IPS-18a (cell line): ENCODE data around the gene GH1.

Source experiments
- H3K27ac ChIP-seq: one replicate; pipeline ENCODE4 v1.5.1; 2013; ENCODE audit warnings: low read length
- H3K27me3 ChIP-seq: one replicate; pipeline ENCODE4 v1.6.1; 2013; ENCODE audit warnings: mild to moderate bottlenecking, low read length; ENCODE audit not compliant: control insufficient read depth, insufficient read depth
- H3K36me3 ChIP-seq: one replicate; pipeline ENCODE4 v1.6.1; 2013; ENCODE audit warnings: low read depth, low read length; ENCODE audit not compliant: control insufficient read depth
- H3K4me1 ChIP-seq: one replicate; pipeline ENCODE4 v1.6.1; 2013; ENCODE audit warnings: low read depth, low read length; ENCODE audit not compliant: control insufficient read depth
- H3K4me3 ChIP-seq: one replicate; pipeline ENCODE4 v1.5.1; 2013; ENCODE audit warnings: low read length
- H3K9ac ChIP-seq: one replicate; pipeline ENCODE4 v1.6.1; 2013; ENCODE audit warnings: mild to moderate bottlenecking, low read length, moderate library complexity
- H3K9me3 ChIP-seq: one replicate; pipeline ENCODE4 v1.6.1; 2013; ENCODE audit warnings: low read depth, low read length; ENCODE audit not compliant: control insufficient read depth

Gene GH1

DNA sequence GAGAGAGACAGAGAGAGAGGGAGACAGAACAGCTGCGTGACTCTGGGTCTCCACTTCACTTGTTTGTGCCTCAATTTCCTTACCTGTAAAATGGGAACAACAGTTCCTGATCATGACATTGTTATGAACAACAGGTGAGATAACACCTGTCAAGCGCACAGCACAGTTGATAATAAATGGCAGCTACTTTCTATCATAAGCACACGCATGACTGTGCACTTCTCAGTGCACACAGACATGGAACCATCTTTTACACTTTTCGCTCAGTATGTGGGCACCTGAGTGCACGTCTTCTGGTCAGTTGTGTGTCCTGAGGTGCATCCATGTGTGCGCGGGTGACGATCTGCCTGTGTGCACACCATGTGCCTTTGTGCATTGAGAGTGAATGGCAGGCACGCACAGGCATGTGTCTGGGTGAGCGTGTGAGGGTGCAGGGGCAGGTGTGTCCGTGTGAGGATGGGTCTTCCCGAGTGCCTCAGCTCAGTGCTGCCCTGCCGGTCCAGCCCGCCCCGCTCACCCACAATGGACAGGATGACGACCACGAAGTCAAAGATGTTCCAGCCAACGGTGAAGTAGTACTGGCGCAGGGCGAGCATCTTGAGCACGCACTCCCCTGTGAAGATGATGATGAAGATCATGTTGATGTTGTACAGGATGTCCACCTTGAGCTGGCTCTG, 23.8 kb upstream of the GH1 start:
- Histone ChIP-seq H3K27me3 (no peaks in the 10 kb centered on the region), H3K36me3 (no peaks in the 10 kb centered on the region), H3K9ac (no peak overlapping the region), H3K4me1 (no peaks in the 10 kb centered on the region), H3K4me3 (no peak overlapping the region), H3K9me3 (no peaks in the 10 kb centered on the region), H3K27ac (no peak overlapping the region)

DNA sequence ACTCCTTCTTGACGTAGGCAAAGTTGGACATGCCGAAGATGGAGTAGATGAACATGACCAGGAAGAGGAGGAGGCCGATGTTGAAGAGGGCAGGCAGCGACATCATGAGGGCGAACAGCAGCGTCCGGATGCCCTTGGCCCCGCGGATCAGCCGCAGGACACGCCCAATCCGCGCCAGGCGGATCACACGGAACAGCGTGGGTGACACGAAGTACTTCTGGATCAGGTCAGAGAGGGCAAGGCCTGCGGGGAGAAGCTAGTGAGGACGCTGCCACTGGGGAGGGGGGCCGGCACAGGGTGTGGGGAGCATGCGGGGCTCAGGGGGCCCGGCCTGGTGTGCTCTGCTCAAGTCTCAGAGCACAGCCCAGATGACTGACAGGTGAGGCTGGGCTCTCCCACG, 23.1 kb upstream of the GH1 start:
- Histone ChIP-seq H3K27me3 (no peaks in the 10 kb centered on the region), H3K27ac (no peak overlapping the region), H3K4me3 (no peak overlapping the region), H3K4me1 (no peaks in the 10 kb centered on the region), H3K9me3 (no peaks in the 10 kb centered on the region), H3K36me3 (no peaks in the 10 kb centered on the region), H3K9ac (no peak overlapping the region)

DNA sequence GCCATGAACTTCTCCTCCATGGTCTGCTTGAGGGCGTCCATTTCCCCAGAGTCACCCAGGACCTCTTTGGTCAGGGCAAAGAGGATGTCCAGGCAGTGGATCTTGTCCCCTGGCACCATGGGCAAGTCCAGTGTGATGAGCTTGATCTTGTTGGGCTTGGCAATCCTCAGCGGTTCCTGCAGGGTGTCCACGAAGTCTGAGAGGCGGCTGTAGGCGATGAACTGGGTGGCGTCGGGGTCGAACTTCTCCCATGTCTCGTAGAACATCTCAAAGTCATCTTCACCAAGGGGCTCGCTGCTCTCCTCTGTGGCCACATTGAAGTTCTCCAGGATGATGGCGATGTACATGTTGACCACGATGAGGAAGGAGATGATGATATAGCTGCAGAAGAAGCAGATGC, 22.5 kb upstream of the GH1 start:
- Histone ChIP-seq H3K9ac (no peak overlapping the region), H3K4me1 (no peaks in the 10 kb centered on the region), H3K27me3 (no peaks in the 10 kb centered on the region), H3K27ac (no peak overlapping the region), H3K4me3 (no peak overlapping the region), H3K9me3 (no peaks in the 10 kb centered on the region), H3K36me3 (no peaks in the 10 kb centered on the region)

DNA sequence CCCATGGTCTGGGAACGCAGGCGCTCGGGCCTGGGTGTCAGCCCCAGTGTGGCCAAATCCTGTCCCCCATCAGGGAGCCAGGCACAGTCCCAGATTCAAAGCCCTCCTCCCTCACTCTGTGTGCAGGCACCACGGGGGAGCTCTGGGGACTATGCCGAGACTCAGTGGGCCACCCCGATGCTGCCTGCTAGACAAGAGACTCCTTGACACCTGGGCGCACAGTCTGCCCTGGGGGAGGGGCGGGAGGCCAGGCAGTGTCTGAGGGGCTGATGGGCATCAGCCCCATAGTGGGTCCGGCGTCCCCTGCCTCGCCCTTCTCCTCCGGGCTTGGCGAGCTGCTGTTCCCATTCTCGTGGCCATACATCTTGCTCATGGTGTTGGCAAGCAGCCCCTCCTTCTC, 21.9 kb upstream of the GH1 start:
- no peak overlapping the region for H3K4me3 ChIP-seq
- no peaks in the 10 kb centered on the region for H3K4me1 ChIP-seq
- H3K36me3 ChIP-seq = no peaks in the 10 kb centered on the region
- H3K9ac ChIP-seq = no peak overlapping the region
- no peak overlapping the region for H3K27ac ChIP-seq
- no peaks in the 10 kb centered on the region for H3K27me3 ChIP-seq
- H3K9me3 ChIP-seq = no peaks in the 10 kb centered on the region

DNA sequence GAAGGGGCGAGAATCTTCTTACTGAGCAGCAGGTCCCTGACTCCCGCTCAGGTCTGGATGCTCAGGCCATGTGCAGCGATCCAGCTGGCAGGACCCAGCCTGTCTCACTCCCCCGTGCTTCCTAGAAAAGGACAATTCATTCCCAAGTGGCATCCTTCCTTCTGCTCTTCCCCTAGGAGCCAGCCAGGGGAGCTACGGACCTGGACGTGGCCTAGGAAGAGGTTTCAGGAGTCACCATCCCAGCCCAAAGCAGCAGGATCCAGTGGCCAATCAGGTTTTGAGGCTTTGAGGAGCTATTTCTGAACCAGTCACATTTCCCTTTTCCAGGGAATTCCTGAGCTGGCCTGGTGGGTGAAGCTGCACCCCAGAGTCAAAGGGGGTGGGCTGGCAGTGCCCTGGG, 21.2 kb upstream of the GH1 start:
- no peaks in the 10 kb centered on the region for H3K36me3 ChIP-seq
- no peaks in the 10 kb centered on the region for H3K4me1 ChIP-seq
- no peak overlapping the region for H3K9ac ChIP-seq
- no peak overlapping the region for H3K27ac ChIP-seq
- no peaks in the 10 kb centered on the region for H3K9me3 ChIP-seq
- no peaks in the 10 kb centered on the region for H3K27me3 ChIP-seq
- H3K4me3 ChIP-seq = no peak overlapping the region

DNA sequence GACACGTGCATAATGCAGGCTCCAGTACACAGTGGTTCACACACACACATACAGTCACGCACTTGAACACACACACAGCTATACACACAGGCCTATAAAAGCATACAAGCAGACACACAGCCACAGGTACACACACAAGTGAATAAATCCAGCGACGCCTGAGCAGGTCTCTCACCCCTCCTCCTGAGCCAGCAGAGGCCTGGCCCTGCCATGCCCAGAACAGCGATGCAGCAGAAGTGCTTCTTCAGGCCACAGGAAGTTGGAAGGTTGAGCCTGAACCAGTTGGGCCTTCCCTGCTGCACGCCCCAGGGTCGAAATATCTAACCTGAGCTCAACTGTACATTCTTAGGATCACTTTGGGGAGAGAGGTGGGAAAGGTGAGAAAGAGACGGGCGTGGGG, 20.8 kb upstream of the GH1 start:
- no peak overlapping the region for H3K4me3 ChIP-seq
- no peak overlapping the region for H3K27ac ChIP-seq
- no peaks in the 10 kb centered on the region for H3K4me1 ChIP-seq
- no peak overlapping the region for H3K9ac ChIP-seq
- H3K36me3 ChIP-seq = no peaks in the 10 kb centered on the region
- H3K27me3 ChIP-seq = no peaks in the 10 kb centered on the region
- H3K9me3 ChIP-seq = no peaks in the 10 kb centered on the region

DNA sequence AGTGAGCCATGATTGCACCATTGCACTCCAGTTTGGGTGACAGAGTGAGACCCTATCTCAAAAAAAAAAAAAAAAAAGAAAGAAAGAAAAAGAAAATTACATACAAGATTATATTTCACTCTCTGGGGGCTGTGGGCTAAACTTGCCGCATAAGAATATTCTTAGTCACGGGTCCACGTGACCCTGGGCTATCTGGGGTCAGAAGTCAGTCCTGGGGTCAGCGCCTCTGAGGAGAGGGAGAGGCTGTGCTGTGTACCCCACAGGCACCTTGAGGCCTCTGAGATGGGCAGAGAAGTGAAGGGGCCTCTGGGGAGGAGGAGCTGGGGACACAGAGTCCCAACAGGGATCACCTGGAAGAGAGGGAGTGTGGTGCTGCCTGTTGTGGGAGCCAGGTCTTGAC, 19.3 kb upstream of the GH1 start:
- no peaks in the 10 kb centered on the region for H3K27me3 ChIP-seq
- no peak overlapping the region for H3K9ac ChIP-seq
- no peaks in the 10 kb centered on the region for H3K4me1 ChIP-seq
- H3K4me3 ChIP-seq = no peak overlapping the region
- H3K27ac ChIP-seq = no peak overlapping the region
- H3K36me3 ChIP-seq = no peaks in the 10 kb centered on the region
- H3K9me3 ChIP-seq = no peaks in the 10 kb centered on the region

DNA sequence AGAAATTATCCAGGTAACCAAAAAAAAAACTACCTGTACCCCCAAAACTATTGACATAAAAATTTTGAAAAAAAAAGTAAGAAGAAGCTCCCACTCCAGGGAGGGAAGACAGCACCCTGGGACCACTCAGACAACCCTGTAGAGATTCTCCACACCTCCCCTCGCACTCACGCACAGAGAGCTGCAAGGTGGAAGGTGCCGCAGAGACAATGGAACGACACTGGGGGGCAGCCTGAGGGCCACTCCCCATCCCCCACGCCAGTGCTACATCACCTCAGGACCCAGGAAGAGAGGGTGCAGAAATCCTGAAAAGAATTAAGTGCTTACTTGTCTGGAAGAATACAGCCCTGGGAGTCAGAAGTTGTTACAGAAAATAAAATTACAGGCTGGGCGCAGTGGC, 18.7 kb upstream of the GH1 start:
- Histone ChIP-seq H3K4me1 (no peaks in the 10 kb centered on the region), H3K9me3 (no peaks in the 10 kb centered on the region), H3K27ac (no peak overlapping the region), H3K27me3 (no peaks in the 10 kb centered on the region), H3K9ac (no peak overlapping the region), H3K4me3 (no peak overlapping the region), H3K36me3 (no peaks in the 10 kb centered on the region)

DNA sequence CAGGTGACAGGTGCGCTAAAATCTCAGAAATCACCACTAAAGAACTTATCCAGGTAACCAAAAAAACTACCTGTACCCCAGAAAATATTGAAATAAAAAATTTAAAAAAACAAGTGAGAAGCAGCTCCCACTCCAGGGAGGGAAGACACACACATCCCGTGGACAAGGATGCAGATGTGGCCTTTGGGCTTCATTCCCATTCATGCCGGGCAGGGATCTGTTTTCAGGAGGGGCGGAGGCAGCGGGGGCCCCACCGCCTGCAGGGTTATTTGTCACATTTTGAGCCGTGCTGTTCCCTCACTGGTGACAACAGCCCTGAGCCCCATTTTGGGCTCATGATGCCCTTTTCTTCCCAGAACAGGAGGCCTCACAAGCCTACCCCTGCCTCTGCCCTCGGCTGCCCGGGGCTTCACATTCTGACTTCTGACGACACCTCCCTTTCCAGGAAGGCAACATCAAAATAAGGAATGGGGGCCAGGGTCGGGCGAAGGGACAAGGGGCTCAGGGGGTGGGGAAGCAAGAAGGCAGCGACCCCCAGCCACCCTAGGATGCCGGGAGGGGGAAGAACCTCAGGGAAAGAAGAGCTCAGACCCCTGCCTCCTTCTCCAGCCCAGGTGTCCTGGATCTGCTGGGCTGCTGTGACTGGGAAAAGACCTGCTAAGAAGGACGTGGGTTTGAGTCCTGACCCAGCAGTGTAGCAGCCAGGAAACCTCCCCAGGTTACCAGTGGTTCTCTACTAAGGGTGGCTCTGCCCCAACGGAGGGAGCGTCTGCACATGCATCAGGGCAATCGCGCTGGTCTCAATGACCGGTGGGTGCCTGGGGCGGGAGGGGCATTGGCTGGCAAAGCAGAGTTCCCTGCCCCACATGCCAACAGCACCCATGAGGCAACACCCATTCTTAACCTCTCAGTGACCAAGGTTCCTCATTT, 15.8 kb upstream of the GH1 start:
- Histone ChIP-seq H3K4me1 (no peaks in the 10 kb centered on the region), H3K4me3 (no peak overlapping the region), H3K27ac (no peak overlapping the region), H3K9ac (no peak overlapping the region), H3K27me3 (no peaks in the 10 kb centered on the region), H3K9me3 (no peaks in the 10 kb centered on the region), H3K36me3 (no peaks in the 10 kb centered on the region)

DNA sequence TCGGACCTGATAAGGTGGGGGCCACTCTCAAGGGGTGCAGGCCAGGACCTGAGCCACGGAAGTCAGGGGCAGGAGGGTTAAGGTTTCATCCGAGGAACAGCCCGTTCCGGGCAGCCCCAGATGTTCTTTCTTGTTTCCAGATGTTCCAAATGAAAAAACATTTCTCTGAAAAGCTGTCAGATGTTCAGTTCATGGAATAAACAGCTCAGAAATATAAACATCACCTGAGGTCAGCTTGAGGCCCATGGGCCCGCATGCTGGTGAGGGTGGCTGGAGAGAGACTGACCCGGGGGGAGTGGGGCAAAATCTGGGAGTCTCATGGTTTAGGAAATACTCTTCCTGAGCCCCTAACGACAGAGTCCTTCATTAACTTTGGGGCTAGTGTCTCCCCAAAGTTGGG, 15.0 kb upstream of the GH1 start:
- Histone ChIP-seq H3K27me3 (no peaks in the 10 kb centered on the region), H3K9me3 (no peaks in the 10 kb centered on the region), H3K36me3 (no peaks in the 10 kb centered on the region), H3K9ac (no peak overlapping the region), H3K4me3 (no peak overlapping the region), H3K4me1 (no peaks in the 10 kb centered on the region), H3K27ac (no peak overlapping the region)

DNA sequence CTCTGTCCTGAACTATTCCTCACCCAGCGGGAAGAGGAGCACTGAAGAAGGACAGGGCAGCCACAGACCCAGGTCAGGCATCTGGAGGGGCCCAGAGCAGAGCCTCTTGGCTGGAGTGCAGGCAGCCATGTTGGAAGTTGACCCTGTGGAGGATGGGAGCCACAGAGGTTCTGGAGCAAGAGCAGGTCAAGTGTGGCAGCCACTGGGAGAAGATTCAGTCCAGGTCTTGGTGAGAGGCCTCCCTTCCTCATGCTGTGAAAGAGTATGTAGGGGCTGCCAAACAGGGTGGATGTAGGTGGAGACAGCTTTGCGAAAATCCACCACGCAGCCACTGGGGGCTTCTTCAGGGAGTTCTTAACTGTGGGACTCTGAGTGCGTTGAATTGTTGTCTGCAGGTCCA, 14.1 kb upstream of the GH1 start:
- no peak overlapping the region for H3K27ac ChIP-seq
- no peak overlapping the region for H3K4me3 ChIP-seq
- no peaks in the 10 kb centered on the region for H3K9me3 ChIP-seq
- H3K4me1 ChIP-seq = no peaks in the 10 kb centered on the region
- no peaks in the 10 kb centered on the region for H3K27me3 ChIP-seq
- H3K9ac ChIP-seq = no peak overlapping the region
- H3K36me3 ChIP-seq = no peaks in the 10 kb centered on the region
